Activated T-helper 1 cell treated with anti-CD3 and anti-CD28 coated beads, Interleukin-12 subunit alpha, Interleukin-12 subunit beta, Interleukin-2, Interleukin-4 antibody, amounts not matched to agents 30 ng/mL and 10 ng/mL and 1 ng/mL, durations not matched to agents 14 hours and 24 hours and 36 hours (primary cell): Measurements from ENCODE around the gene ACTG1. TPM values are rescaled to one million over a fixed set of nuclear protein-coding genes. Genes with fewer than 3 reads are reported as not detected.

Experiments used
- DNase-seq: peaks from one replicate; pipeline ENCODE4 v3.0.0; 2021; ENCODE audit warnings: low spot score
- H3K27ac Mint-ChIP-seq: one replicate; pipeline ENCODE4 v1.8.0; 2021; ENCODE audit warnings: mild to moderate bottlenecking, mixed read lengths
- H3K27me3 Mint-ChIP-seq: one replicate; pipeline ENCODE4 v1.8.0; 2022; ENCODE audit warnings: mild to moderate bottlenecking, moderate library complexity, mixed read lengths; ENCODE audit not compliant: insufficient read depth
- H3K36me3 Mint-ChIP-seq: one replicate; pipeline ENCODE4 v1.8.0; 2021; ENCODE audit warnings: low read depth, mixed read lengths
- H3K4me1 Mint-ChIP-seq: one replicate; pipeline ENCODE4 v1.8.0; 2021; ENCODE audit warnings: low read depth, mixed read lengths
- H3K4me3 Mint-ChIP-seq: one replicate; pipeline ENCODE4 v1.8.0; 2021; ENCODE audit warnings: mild to moderate bottlenecking, moderate library complexity, mixed read lengths
- H3K9me3 Mint-ChIP-seq: one replicate; pipeline ENCODE4 v1.8.0; 2021; ENCODE audit warnings: mixed read lengths
- intact Hi-C: fragments of 100-400 bp; cut with micrococcal nuclease; formaldehyde crosslinking; loops from one replicate; pipeline ENCODE4 v1.15.1; 2024
- total RNA-seq: library from RNA; stranded (reverse); gene quantifications from 2 replicates; pipeline ENCODE4 v1.2.3, GENCODE V29; 2022

The ACTG1 gene
- total RNA-seq, 1 donor from 2014 or later = 3,516 TPM

GRCh38 chr17:81470944-81471817 lies 41.4 kb downstream of the ACTG1 start:
- H3K4me3 Mint-ChIP-seq = no peak overlapping the region
- no peaks in the 10 kb centered on the region for H3K9me3 Mint-ChIP-seq
- no peaks in the 10 kb centered on the region for H3K4me1 Mint-ChIP-seq
- intact Hi-C loops = no loop called here
- no peaks in the 10 kb centered on the region for H3K27me3 Mint-ChIP-seq
- H3K27ac Mint-ChIP-seq = no peak overlapping the region
- no peak for DNase-seq
- H3K36me3 Mint-ChIP-seq = no peaks in the 10 kb centered on the region

GRCh38 chr17:81470270-81470943 lies 42.2 kb downstream of the ACTG1 start:
- Mint-ChIP-seq H3K27me3 (no peaks in the 10 kb centered on the region), H3K9me3 (no peaks in the 10 kb centered on the region)
- intact Hi-C loops = no loop called here

GRCh38 chr17:81469266-81469665 lies 43.3 kb downstream of the ACTG1 start:
- no peaks in the 10 kb centered on the region for H3K9me3 Mint-ChIP-seq

More at GRCh38 chr17:81470270-81470943, 42.2 kb downstream of the ACTG1 start:
- Mint-ChIP-seq H3K4me1 (no peaks in the 10 kb centered on the region), H3K4me3 (no peak overlapping the region), H3K27ac (no peak overlapping the region), H3K36me3 (no peaks in the 10 kb centered on the region)
- no peak for DNase-seq

GRCh38 chr17:81468770-81469121 lies 43.9 kb downstream of the ACTG1 start:
- intact Hi-C loops = no loop called here

More at GRCh38 chr17:81469266-81469665, 43.3 kb downstream of the ACTG1 start:
- no peaks in the 10 kb centered on the region for H3K27me3 Mint-ChIP-seq
- H3K4me1 Mint-ChIP-seq = no peaks in the 10 kb centered on the region
- no peaks in the 10 kb centered on the region for H3K36me3 Mint-ChIP-seq
- DNase-seq = no peak
- intact Hi-C loops = no loop called here
- H3K4me3 Mint-ChIP-seq = no peak overlapping the region
- H3K27ac Mint-ChIP-seq = no peak overlapping the region

GRCh38 chr17:81468111-81468769 lies 44.4 kb downstream of the ACTG1 start:
- no peaks in the 10 kb centered on the region for H3K9me3 Mint-ChIP-seq
- H3K4me1 Mint-ChIP-seq = no peaks in the 10 kb centered on the region
- H3K27me3 Mint-ChIP-seq = no peaks in the 10 kb centered on the region
- no peaks in the 10 kb centered on the region for H3K36me3 Mint-ChIP-seq
- H3K27ac Mint-ChIP-seq = no peak overlapping the region
- DNase-seq = no peak
- no peak overlapping the region for H3K4me3 Mint-ChIP-seq
- intact Hi-C loops = no loop called here

More at GRCh38 chr17:81468770-81469121, 43.9 kb downstream of the ACTG1 start:
- no peaks in the 10 kb centered on the region for H3K4me1 Mint-ChIP-seq
- no peak overlapping the region for H3K4me3 Mint-ChIP-seq
- H3K27me3 Mint-ChIP-seq = no peaks in the 10 kb centered on the region
- no peak overlapping the region for H3K27ac Mint-ChIP-seq
- no peaks in the 10 kb centered on the region for H3K36me3 Mint-ChIP-seq
- no peaks in the 10 kb centered on the region for H3K9me3 Mint-ChIP-seq
- DNase-seq = no peak

- Mint-ChIP-seq H3K36me3 (no peaks in the 10 kb centered on the region), H3K4me3 (no peak overlapping the region), H3K27me3 (no peaks in the 10 kb centered on the region), H3K27ac (no peak overlapping the region), H3K4me1 (no peaks in the 10 kb centered on the region), H3K9me3 (no peaks in the 10 kb centered on the region)
- no peak for DNase-seq
- intact Hi-C loops = no loop called here
Observed at GRCh38 chr17:81466564-81467472, 45.8 kb downstream of the ACTG1 start.

GRCh38 chr17:81465910-81466309 lies 46.7 kb downstream of the ACTG1 start:
- Mint-ChIP-seq H3K4me1 (no peaks in the 10 kb centered on the region), H3K4me3 (no peak overlapping the region), H3K9me3 (no peaks in the 10 kb centered on the region), H3K27ac (no peak overlapping the region), H3K27me3 (no peaks in the 10 kb centered on the region), H3K36me3 (no peaks in the 10 kb centered on the region)
- DNase-seq = no peak
- intact Hi-C loops = no loop called here

- no peaks in the 10 kb centered on the region for H3K9me3 Mint-ChIP-seq
- no peak overlapping the region for H3K27ac Mint-ChIP-seq
- no peaks in the 10 kb centered on the region for H3K4me1 Mint-ChIP-seq
- H3K4me3 Mint-ChIP-seq = no peak overlapping the region
- no peaks in the 10 kb centered on the region for H3K27me3 Mint-ChIP-seq
- intact Hi-C loops = no loop called here
- no peaks in the 10 kb centered on the region for H3K36me3 Mint-ChIP-seq
- DNase-seq = no peak
Observed at GRCh38 chr17:81464586-81464985, 48.0 kb downstream of the ACTG1 start.

GRCh38 chr17:81463506-81463905 lies 49.1 kb downstream of the ACTG1 start:
- Mint-ChIP-seq H3K27me3 (no peaks in the 10 kb centered on the region), H3K4me1 (no peaks in the 10 kb centered on the region), H3K9me3 (no peaks in the 10 kb centered on the region), H3K4me3 (no peak overlapping the region), H3K27ac (no peak overlapping the region), H3K36me3 (no peaks in the 10 kb centered on the region)
- intact Hi-C loops = no loop called here
- DNase-seq = no peak

- no peak for DNase-seq
- H3K36me3 Mint-ChIP-seq = no peaks in the 10 kb centered on the region
- H3K27me3 Mint-ChIP-seq = no peaks in the 10 kb centered on the region
- no peaks in the 10 kb centered on the region for H3K4me1 Mint-ChIP-seq
- no peaks in the 10 kb centered on the region for H3K9me3 Mint-ChIP-seq
- intact Hi-C loops = no loop called here
- H3K4me3 Mint-ChIP-seq = no peak overlapping the region
- no peak overlapping the region for H3K27ac Mint-ChIP-seq
Observed at GRCh38 chr17:81462506-81463125, 50.0 kb downstream of the ACTG1 start.

- intact Hi-C loops = no loop called here
- H3K9me3 Mint-ChIP-seq = no peaks in the 10 kb centered on the region
- no peaks in the 10 kb centered on the region for H3K27me3 Mint-ChIP-seq
- no peak overlapping the region for H3K27ac Mint-ChIP-seq
- H3K36me3 Mint-ChIP-seq = no peaks in the 10 kb centered on the region
- no peaks in the 10 kb centered on the region for H3K4me1 Mint-ChIP-seq
- DNase-seq = no peak
- H3K4me3 Mint-ChIP-seq = no peak overlapping the region
Observed at GRCh38 chr17:81461607-81462500, 50.7 kb downstream of the ACTG1 start.
